K562 (cell line): ENCODE results near the gene CCNL2. TPM values are rescaled to one million over a fixed set of nuclear protein-coding genes. Genes with fewer than 3 reads are reported as not detected.

Source experiments
- ARNT ChIP-seq, 2 experiments: fragments of 450-650 bp; IDR thresholded peaks; 2 replicates each; pipeline ENCODE4 v1.6.1; 2016; ENCODE audit warnings: mild to moderate bottlenecking in 1 of 2
- CHCHD3 ChIP-seq: fragments of 250-450 bp; sonication (Bioruptor Pico); IDR thresholded peaks from 2 replicates; pipeline ENCODE4 v2.1.2; 2022; ENCODE audit warnings: mild to moderate bottlenecking
- CREM ChIP-seq: IDR thresholded peaks from 2 replicates; pipeline ENCODE4 v1.6.1; 2014; ENCODE audit warnings: antibody characterized with exemption, low read depth
- CXXC5 ChIP-seq: fragments of 250-450 bp; sonication (Bioruptor Pico); IDR thresholded peaks from 2 replicates; pipeline ENCODE4 v1.8.0; 2022; ENCODE audit warnings: inconsistent platforms, mild to moderate bottlenecking, moderate library complexity
- E2F3 ChIP-seq: fragments of 250-450 bp; sonication (Bioruptor Pico); IDR thresholded peaks from 2 replicates; pipeline ENCODE4 v1.4.0; 2020; ENCODE audit warnings: mild to moderate bottlenecking
- E2F5 ChIP-seq: sonication (generic); formaldehyde crosslinking; IDR thresholded peaks from 2 replicates; pipeline ENCODE4 v1.8.0; 2022; ENCODE audit warnings: mild to moderate bottlenecking, missing genetic modification reagents
- E4F1 ChIP-seq: fragments of 250-450 bp; sonication (Bioruptor Pico); IDR thresholded peaks from 2 replicates; pipeline ENCODE4 v1.5.0; 2021; ENCODE audit warnings: mild to moderate bottlenecking, borderline replicate concordance
- FIP1L1 ChIP-seq: fragments of 200-400 bp; formaldehyde crosslinking; IDR thresholded peaks from 2 replicates; pipeline ENCODE4 v1.6.1; 2018; ENCODE audit warnings: mild to moderate bottlenecking, low read depth, low read length; ENCODE audit not compliant: poor library complexity, severe bottlenecking
- FOXJ2 ChIP-seq: fragments of 200-800 bp; sonication (Bioruptor generic); IDR thresholded peaks from 2 replicates; pipeline ENCODE4 v1.6.1; 2016; ENCODE audit warnings: missing genetic modification characterization, missing compliant biosample characterization
- HMBOX1 ChIP-seq: sonication (generic); IDR thresholded peaks from 2 replicates; pipeline ENCODE4 v1.6.1; 2016
- NFYB ChIP-seq: IDR thresholded peaks from 2 replicates; pipeline ENCODE4 v1.6.1; 2011; ENCODE audit warnings: mild to moderate bottlenecking, moderate library complexity; ENCODE audit not compliant: insufficient read length; ENCODE audit errors: extremely low read depth
- PATZ1 ChIP-seq: fragments of 250-450 bp; sonication (Bioruptor Pico); IDR thresholded peaks from 2 replicates; pipeline ENCODE4 v1.5.0; 2020; ENCODE audit warnings: mild to moderate bottlenecking, borderline replicate concordance
- RBFOX2 ChIP-seq: fragments of 200-400 bp; formaldehyde crosslinking; IDR thresholded peaks from 2 replicates; pipeline ENCODE4 v1.6.1; 2017; ENCODE audit warnings: low read depth, mild to moderate bottlenecking, low read length, moderate library complexity
- TGIF2 ChIP-seq: sonication (generic); formaldehyde crosslinking; IDR thresholded peaks from 2 replicates; pipeline ENCODE4 v1.8.1; 2022; ENCODE audit warnings: mild to moderate bottlenecking, missing genetic modification reagents, moderate library complexity
- XRCC3 ChIP-seq: fragments of 450-650 bp; IDR thresholded peaks from 2 replicates; pipeline ENCODE4 v1.6.1; 2017; ENCODE audit warnings: mild to moderate bottlenecking, moderate library complexity
- ZKSCAN8 ChIP-seq: fragments of 200-800 bp; sonication (Bioruptor generic); IDR thresholded peaks from 2 replicates; pipeline ENCODE4 v1.6.1; 2016; ENCODE audit warnings: missing genetic modification characterization, missing compliant biosample characterization
- ZNF146 ChIP-seq: IDR thresholded peaks from one replicate; pipeline ENCODE4 v1.6.1; 2018; ENCODE audit warnings: missing compliant biosample characterization; ENCODE audit not compliant: unreplicated experiment
- ZNF184 ChIP-seq: sonication (generic); formaldehyde crosslinking; IDR thresholded peaks from 2 replicates; pipeline ENCODE4 v1.5.0; 2020; ENCODE audit warnings: missing genetic modification reagents
- ZNF274 ChIP-seq: IDR thresholded peaks from 2 replicates; pipeline ENCODE4 v1.6.1; 2011; ENCODE audit warnings: low read depth, mild to moderate bottlenecking, low read length, moderate library complexity, borderline replicate concordance
- ZNF75A ChIP-seq: fragments of 450-650 bp; formaldehyde crosslinking; IDR thresholded peaks from 2 replicates; pipeline ENCODE4 v1.4.0; 2020; ENCODE audit warnings: mild to moderate bottlenecking
- ZNF785 ChIP-seq: fragments of 250-450 bp; sonication (Bioruptor Pico); IDR thresholded peaks from 2 replicates; pipeline ENCODE4 v1.4.0; 2020; ENCODE audit warnings: mild to moderate bottlenecking
- polyA plus RNA-seq, 8 experiments: library from polyadenylated mRNA; depleted of rRNA in 4 of 8; stranded (reverse) in 5 of 8; unstranded in 3 of 8; fragments of >200 nt; fragmentation: Nextera tagmentation in 2 of 8; fragmentation: Illumina TruSeq in 1 of 8; extraction: Ambion mirVana in 2 of 8; extraction: Trizol in 1 of 8; gene quantifications; 2 replicates each; pipeline versions ENCODE4 v1.2.1 to v1.2.3, GENCODE V29; 2011 to 2014; ENCODE audit warnings: inconsistent platforms in 1 of 8, missing spikeins in 1 of 8
- total RNA-seq, 7 experiments: library from RNA; depleted of rRNA in 6 of 7; stranded (reverse); fragments of >200 nt in 6 of 7; fragmentation: Illumina TruSeq in 2 of 7; extraction: Trizol in 2 of 7; gene quantifications; 2 replicates each; pipeline versions ENCODE4 v1.2.1 to v1.2.3, GENCODE V29; 2011 to 2021; ENCODE audit warnings: low replicate concordance in 1 of 7

CCNL2 gene
- total and polyA plus RNA-seq, 9 of the 15 experiments (the other 6 are each of a cell fraction or from before 2014, with no cell fraction given) = 2.8 to 287 (median 94.5) TPM

GRCh38 chr1:1374929-1375662 lies 24.0 kb downstream of the CCNL2 start, which contains the start of gene AURKAIP1 (continued):
- no peak for TF ChIP-seq PATZ1 (CRISPR knock-in tag)
- TF ChIP-seq ZNF146 (CRISPR knock-in tag) = no peak
- no peak for TF ChIP-seq HMBOX1
- TF ChIP-seq E2F3 = peak; percentile 77
- peak; percentile 49; the same call in 1 of the 2 replicates for TF ChIP-seq E2F5 (CRISPR knock-in tag)
- TF ChIP-seq E4F1 (CRISPR knock-in tag) = peak; percentile 26; the same call in 1 of the 2 replicates
- TF ChIP-seq ARNT (IDR thresholded peaks at IDR 0.05) = peak in 1 of 2 experiments; percentile 79; a peak in 1 of 4 replicates
- TF ChIP-seq FIP1L1 = peak; percentile 99
- peak; percentile 91 for TF ChIP-seq RBFOX2
- TF ChIP-seq CXXC5 = peak; percentile 99
- TF ChIP-seq ZNF274 = peak; percentile 50; the same call in 1 of the 2 replicates
- TF ChIP-seq ZKSCAN8 (CRISPR knock-in tag) = no peak; the same call in 1 of the 2 replicates
- peak; percentile 94 for TF ChIP-seq CREM
- no peak for TF ChIP-seq ZNF184 (CRISPR knock-in tag)
- peak; percentile 93 for TF ChIP-seq FOXJ2
- TF ChIP-seq CHCHD3 (CRISPR knock-in tag) = no peak
- no peak; the same call in 1 of the 2 replicates for TF ChIP-seq XRCC3
- TF ChIP-seq ZNF785 (CRISPR knock-in tag) = no peak
- TF ChIP-seq NFYB = no peak
- no peak; the same call in 1 of the 2 replicates for TF ChIP-seq TGIF2 (CRISPR knock-in tag)
- TF ChIP-seq ZNF75A (CRISPR knock-in tag) = no peak
